ENCODE data around the gene TMEM72.

The TMEM72 gene

DNA sequence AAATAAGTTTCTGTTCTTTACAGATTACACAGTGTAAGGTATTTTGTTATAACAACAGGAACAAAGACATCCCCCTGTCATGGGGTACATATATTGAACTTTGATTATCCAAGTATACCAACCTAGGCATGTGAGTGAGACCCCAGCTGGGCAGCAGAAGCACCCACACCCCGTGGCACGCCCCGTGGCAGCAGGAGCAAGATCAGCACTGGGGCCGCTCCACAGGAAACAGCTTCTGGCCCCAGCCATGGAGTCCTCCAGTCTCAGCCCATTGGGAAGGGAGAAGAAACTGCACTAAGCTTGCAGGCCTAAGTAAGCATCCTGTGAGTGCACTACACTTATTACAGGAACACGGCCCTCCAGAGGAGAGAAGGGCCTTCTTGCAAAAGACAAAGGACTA lies 24.2 kb upstream of the TMEM72 start:
- FAIRE-seq (no peak), DNase-seq (ENCODE audit: insufficient read length, low spot score) (no peak)
- no peak for TF ChIP-seq POLR2AphosphoS5 (IDR thresholded peaks at IDR 0.05; ENCODE audit: low read depth, low read length)
- no peak for TF ChIP-seq POLR2A (IDR thresholded peaks at IDR 0.05; ENCODE audit: low read depth, low read length)

DNA sequence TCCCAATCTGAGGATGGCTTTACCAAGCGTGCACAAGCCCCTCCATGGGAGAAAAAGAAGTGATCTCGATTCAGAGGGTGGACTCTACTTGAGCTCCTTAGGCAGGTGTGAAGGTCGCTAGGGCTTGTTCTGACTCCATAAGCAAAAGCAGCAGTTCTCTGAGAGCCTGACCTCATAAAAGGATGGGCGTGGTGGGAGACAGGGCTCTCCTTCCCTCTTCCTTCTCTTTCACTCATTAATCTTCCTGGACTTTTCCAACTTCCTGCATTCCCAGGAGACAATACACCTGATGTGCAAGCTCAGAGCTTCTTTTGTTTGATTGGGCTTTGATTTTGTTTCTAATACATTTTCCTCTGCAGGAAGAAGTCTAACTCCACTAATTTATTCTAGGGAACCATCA lies 22.3 kb upstream of the TMEM72 start:
- TF ChIP-seq SPI1 (IDR thresholded peaks at IDR 0.05; ENCODE audit: low read depth, low read length) (no peak), POLR2A (IDR thresholded peaks at IDR 0.05; ENCODE audit: low read depth, low read length) (no peak), POLR2AphosphoS5 (IDR thresholded peaks at IDR 0.05; ENCODE audit: low read depth, low read length) (no peak), PAX5 (IDR thresholded peaks at IDR 0.05; ENCODE audit: insufficient read depth, low read length, severe bottlenecking) (no peak), TAF1 (IDR thresholded peaks at IDR 0.05; ENCODE audit: low read depth, low read length) (no peak), POU2F2 (IDR thresholded peaks at IDR 0.05; ENCODE audit: low read depth, low read length) (no peak)
- FAIRE-seq (no peak), DNase-seq (ENCODE audit: insufficient read length, low spot score) (no peak)

DNA sequence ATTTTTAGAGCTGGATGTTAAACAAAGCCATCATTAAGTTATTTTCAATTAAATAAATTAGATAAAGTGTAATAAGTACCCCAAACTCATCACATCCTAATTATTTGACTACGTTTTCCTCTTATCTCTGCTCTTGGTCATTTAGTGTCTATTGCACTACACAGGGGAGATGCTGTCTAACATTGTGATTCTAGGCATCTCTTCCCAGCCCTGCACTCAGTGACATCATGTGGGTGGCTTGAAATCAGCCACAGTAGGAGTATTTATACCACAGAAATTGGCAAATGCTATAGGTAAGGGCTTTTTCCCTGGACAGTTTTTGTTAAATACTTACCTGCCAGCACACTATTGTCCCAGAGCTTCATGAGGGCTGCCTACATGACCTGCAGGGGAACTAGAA lies 21.3 kb upstream of the TMEM72 start:
- DNase-seq (ENCODE audit: insufficient read length, low spot score) (no peak), FAIRE-seq (no peak)
- no peak for TF ChIP-seq SPI1 (IDR thresholded peaks at IDR 0.05; ENCODE audit: low read depth, low read length)
- no peak for TF ChIP-seq POLR2A (IDR thresholded peaks at IDR 0.05; ENCODE audit: low read depth, low read length)
- no peak for TF ChIP-seq PAX5 (IDR thresholded peaks at IDR 0.05; ENCODE audit: insufficient read depth, low read length, severe bottlenecking)
- TF ChIP-seq POU2F2 (IDR thresholded peaks at IDR 0.05; ENCODE audit: low read depth, low read length): no peak
- TF ChIP-seq POLR2AphosphoS5 (IDR thresholded peaks at IDR 0.05; ENCODE audit: low read depth, low read length): no peak
- TF ChIP-seq TAF1 (IDR thresholded peaks at IDR 0.05; ENCODE audit: low read depth, low read length): no peak

DNA sequence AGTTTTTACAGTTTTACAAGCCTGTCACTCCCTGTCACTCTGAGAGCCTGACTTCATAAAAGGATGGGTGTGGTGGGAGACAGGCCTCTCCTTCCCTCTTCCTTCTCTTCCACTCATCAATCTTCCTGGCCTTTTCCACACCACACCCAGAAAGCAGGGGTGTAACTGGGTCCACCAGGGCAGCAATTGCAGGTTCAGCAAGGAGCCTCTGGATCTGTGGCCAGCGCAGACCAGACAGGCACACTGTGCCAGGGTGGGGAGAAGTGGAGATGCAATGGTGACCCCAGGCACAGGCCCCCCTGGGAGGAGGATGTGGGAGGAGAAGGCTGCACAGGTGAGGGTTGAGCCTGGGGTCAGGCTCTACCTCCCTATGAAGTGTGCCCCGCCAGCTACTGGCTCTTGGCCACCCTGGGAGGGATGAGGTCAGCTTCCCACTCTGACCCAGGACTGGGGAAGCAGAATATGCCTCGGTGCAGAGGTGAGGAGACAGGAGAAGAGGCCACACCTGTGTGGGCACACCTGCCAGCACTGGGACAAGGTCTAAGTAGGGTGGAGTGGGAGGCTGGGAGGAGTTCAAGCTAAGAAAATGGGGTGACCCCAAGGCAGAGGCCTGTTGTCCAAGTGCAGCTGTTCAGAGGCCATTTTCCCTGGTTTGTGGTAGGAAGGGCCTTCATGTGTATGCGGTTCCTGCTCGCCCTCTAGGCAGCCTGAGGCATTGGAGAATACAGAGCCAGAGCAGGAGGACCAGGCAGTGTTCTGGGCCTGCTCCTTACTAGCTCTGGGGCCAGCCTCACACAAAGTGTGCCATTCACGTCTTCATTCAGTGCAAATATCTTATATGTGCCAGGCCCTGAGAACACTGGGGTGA lies 20.2 kb upstream of the TMEM72 start:
- TF ChIP-seq SPI1 (IDR thresholded peaks at IDR 0.05; ENCODE audit: low read depth, low read length) (no peak), PAX5 (IDR thresholded peaks at IDR 0.05; ENCODE audit: insufficient read depth, low read length, severe bottlenecking) (no peak), POLR2AphosphoS5 (IDR thresholded peaks at IDR 0.05; ENCODE audit: low read depth, low read length) (no peak), TAF1 (IDR thresholded peaks at IDR 0.05; ENCODE audit: low read depth, low read length) (no peak), POU2F2 (IDR thresholded peaks at IDR 0.05; ENCODE audit: low read depth, low read length) (no peak), POLR2A (IDR thresholded peaks at IDR 0.05; ENCODE audit: low read depth, low read length) (no peak)
- DNase-seq (ENCODE audit: insufficient read length, low spot score) (no peak), FAIRE-seq (no peak)

DNA sequence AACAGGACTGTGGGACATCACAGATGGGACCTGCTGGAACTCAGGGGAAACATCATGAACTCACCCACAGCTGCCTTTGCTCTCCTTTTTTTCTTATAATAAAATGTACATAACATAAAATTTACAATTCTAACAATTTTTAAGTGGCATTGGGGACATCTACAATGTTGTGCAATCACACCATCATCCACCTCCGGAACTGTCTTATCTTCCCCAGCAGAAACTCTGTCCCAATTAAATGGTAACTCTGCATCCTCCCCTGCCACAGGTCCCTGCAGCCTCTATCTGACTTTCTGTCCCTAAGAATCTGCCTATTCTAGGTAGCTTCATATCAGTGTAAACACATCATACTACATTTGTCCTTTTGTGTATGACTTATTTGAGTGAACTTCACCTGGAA lies 19.4 kb upstream of the TMEM72 start:
- FAIRE-seq (no peak), DNase-seq (ENCODE audit: insufficient read length, low spot score) (no peak)
- no peak for TF ChIP-seq POLR2A (IDR thresholded peaks at IDR 0.05; ENCODE audit: low read depth, low read length)
- TF ChIP-seq POU2F2 (IDR thresholded peaks at IDR 0.05; ENCODE audit: low read depth, low read length): no peak
- no peak for TF ChIP-seq SPI1 (IDR thresholded peaks at IDR 0.05; ENCODE audit: low read depth, low read length)
- no peak for TF ChIP-seq TAF1 (IDR thresholded peaks at IDR 0.05; ENCODE audit: low read depth, low read length)
- TF ChIP-seq POLR2AphosphoS5 (IDR thresholded peaks at IDR 0.05; ENCODE audit: low read depth, low read length): no peak
- no peak for TF ChIP-seq PAX5 (IDR thresholded peaks at IDR 0.05; ENCODE audit: insufficient read depth, low read length, severe bottlenecking)

DNA sequence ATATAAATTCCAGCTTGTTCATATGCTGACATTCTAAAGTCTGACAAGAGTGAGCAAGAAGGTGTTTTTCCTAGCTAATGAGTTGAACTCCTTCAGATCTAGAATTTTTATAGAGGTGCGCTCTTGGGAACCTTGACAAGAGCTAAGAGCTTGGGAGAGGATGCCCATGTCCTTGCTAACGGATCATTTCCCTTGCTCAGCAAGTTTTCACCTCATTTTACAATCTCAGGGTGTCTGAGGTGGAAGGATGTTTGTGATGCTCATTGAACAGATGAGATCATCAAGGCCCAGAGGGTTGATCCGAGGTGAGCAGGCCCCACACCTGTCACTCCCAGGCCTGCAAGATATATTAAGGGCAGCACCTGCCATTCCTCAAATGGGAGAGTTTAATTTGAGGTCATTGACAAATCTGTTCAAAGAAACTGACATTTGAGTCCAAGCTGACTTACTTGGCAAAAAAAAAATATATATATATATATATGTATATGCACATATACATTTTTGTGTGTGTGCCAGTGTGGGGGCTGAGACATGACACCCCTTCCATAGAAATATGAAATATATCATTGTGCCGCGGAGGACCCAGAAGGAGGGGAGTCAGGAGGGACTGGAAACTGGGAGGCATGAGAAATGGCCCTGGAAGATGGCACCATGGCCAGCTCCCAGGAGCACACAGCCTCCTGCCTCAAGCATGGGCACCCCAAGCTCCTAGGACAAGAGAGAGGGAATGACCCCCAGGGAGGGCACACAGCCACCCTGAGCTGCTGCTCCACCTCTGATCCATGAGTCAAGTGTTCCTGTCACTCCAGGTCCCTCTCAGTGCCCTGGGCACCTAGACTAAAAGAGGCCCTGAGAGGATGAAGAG lies 17.3 kb upstream of the TMEM72 start:
- TF ChIP-seq SPI1 (IDR thresholded peaks at IDR 0.05; ENCODE audit: low read depth, low read length): no peak
- no peak for TF ChIP-seq PAX5 (IDR thresholded peaks at IDR 0.05; ENCODE audit: insufficient read depth, low read length, severe bottlenecking)
- TF ChIP-seq POLR2A (IDR thresholded peaks at IDR 0.05; ENCODE audit: low read depth, low read length): no peak
- no peak for TF ChIP-seq POU2F2 (IDR thresholded peaks at IDR 0.05; ENCODE audit: low read depth, low read length)
- no peak for TF ChIP-seq POLR2AphosphoS5 (IDR thresholded peaks at IDR 0.05; ENCODE audit: low read depth, low read length)
- no peak for TF ChIP-seq TAF1 (IDR thresholded peaks at IDR 0.05; ENCODE audit: low read depth, low read length)
- DNase-seq (ENCODE audit: insufficient read length, low spot score): no peak
- no peak for FAIRE-seq

DNA sequence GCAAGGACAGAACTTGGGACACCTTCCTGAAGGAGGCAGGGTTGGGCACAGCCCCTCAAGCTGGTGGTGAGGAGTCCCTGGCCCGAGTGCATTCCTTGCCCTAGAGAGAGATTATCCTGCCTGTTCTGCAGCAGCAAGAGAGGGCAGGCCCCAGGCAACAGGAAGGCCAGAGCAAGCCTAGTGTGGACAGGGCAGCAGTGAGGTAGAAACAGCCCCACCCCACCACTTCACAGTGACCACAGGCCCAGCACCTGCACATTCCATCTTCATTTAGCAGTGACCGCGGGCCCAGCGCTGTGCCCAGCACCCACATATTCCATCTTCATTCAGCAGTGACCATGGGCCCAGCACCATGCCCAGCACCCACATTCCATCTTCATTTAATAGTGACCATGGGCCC lies 16.4 kb upstream of the TMEM72 start:
- FAIRE-seq (no peak), DNase-seq (ENCODE audit: insufficient read length, low spot score) (no peak)
- no peak for TF ChIP-seq TAF1 (IDR thresholded peaks at IDR 0.05; ENCODE audit: low read depth, low read length)
- TF ChIP-seq POLR2A (IDR thresholded peaks at IDR 0.05; ENCODE audit: low read depth, low read length): no peak
- no peak for TF ChIP-seq POLR2AphosphoS5 (IDR thresholded peaks at IDR 0.05; ENCODE audit: low read depth, low read length)
- TF ChIP-seq SPI1 (IDR thresholded peaks at IDR 0.05; ENCODE audit: low read depth, low read length): no peak

DNA sequence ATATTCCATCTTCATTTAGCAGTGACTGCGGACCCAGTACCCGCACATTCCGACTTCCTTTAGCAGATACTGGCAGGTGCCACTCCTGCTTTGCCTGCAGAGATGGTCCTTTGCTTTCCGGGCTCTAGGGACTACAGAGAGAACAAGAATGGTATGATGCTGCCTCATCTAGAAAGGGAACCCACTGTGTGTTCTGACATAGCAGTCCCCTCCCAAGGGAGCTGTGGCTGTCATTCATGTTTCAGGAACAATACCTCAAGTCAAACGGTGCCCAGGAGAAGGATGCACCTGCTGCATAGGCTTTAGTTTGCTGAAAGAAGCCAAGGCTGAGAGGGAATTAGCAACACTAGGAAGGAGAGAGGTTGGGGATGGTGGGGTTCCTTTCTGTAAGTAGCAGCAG lies 15.9 kb upstream of the TMEM72 start:
- no peak for FAIRE-seq
- TF ChIP-seq PAX5 (IDR thresholded peaks at IDR 0.05; ENCODE audit: insufficient read depth, low read length, severe bottlenecking) (no peak), TAF1 (IDR thresholded peaks at IDR 0.05; ENCODE audit: low read depth, low read length) (no peak), POU2F2 (IDR thresholded peaks at IDR 0.05; ENCODE audit: low read depth, low read length) (no peak), SPI1 (IDR thresholded peaks at IDR 0.05; ENCODE audit: low read depth, low read length) (no peak), POLR2AphosphoS5 (IDR thresholded peaks at IDR 0.05; ENCODE audit: low read depth, low read length) (no peak), POLR2A (IDR thresholded peaks at IDR 0.05; ENCODE audit: low read depth, low read length) (no peak)
- DNase-seq (ENCODE audit: insufficient read length, low spot score): no peak

DNA sequence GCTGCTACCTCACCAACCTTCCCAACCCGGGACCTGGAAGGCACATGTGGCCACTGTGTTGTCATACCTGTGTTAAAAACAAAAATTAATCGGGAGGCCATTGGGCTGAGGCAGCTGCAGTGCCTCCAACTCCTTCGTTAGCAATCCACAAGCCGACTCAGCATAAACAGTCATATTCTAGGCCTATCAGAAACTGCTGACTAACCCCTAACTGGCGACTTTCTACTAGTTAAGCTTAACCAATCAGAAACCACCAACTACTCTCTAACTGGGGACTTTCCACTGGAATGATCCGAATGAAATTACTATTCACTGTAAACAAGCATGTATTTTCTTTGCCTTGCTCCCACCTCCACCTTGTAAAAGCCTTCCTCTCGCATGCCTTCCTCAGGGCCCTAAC lies 14.1 kb upstream of the TMEM72 start:
- FAIRE-seq (no peak), DNase-seq (ENCODE audit: insufficient read length, low spot score) (no peak)
- TF ChIP-seq POLR2AphosphoS5 (IDR thresholded peaks at IDR 0.05; ENCODE audit: low read depth, low read length) (no peak), PAX5 (IDR thresholded peaks at IDR 0.05; ENCODE audit: insufficient read depth, low read length, severe bottlenecking) (no peak)

All from GM12891 (cell line).